ENCODE data around the gene CYP11A1. TPM values are rescaled to one million over a fixed set of nuclear protein-coding genes. Genes with fewer than 3 reads are reported as not detected.
"Not testable (repeated sequence)": the region's sequence is repeated elsewhere in the genome, so short reads cannot be mapped to it uniquely, and the experiment has no call there.

Gene CYP11A1
- polyA plus RNA-seq, 2 donors = 2.3 to 5.7 TPM

GRCh38 chr15:74369756-74370155, 2.3 kb upstream of the CYP11A1 start:
- H3K4me1 ChIP-seq (ENCODE audit: control insufficient read depth in 2 of 2, insufficient read depth in 2 of 2, low read length in 1 of 2) = peaks cover 4% of the 10 kb centered on the region in 2 donors
- 82% methylated on average over 2 of the region's 2 CpGs for WGBS, 2 donors
- H3K36me3 ChIP-seq (ENCODE audit: control insufficient read depth in 2 of 2, insufficient read depth in 2 of 2, low read length in 1 of 2) = no peaks in the 10 kb centered on the region
- H3K27me3 ChIP-seq (ENCODE audit: control insufficient read depth in 1 of 2, insufficient read depth in 2 of 2, low read length in 2 of 2) = no peaks in the 10 kb centered on the region
- no peak overlapping the region for H3K4me3 ChIP-seq (ENCODE audit: low read depth in 1 of 2, low read length in 2 of 2)
- no peaks in the 10 kb centered on the region for H3K9me3 ChIP-seq (ENCODE audit: control insufficient read depth in 2 of 2, insufficient read depth in 1 of 2, low read depth in 1 of 2, low read length in 1 of 2)
- H3K27ac ChIP-seq (ENCODE audit: low read depth in 2 of 2, low read length in 1 of 2) = no peak overlapping the region

DNA sequence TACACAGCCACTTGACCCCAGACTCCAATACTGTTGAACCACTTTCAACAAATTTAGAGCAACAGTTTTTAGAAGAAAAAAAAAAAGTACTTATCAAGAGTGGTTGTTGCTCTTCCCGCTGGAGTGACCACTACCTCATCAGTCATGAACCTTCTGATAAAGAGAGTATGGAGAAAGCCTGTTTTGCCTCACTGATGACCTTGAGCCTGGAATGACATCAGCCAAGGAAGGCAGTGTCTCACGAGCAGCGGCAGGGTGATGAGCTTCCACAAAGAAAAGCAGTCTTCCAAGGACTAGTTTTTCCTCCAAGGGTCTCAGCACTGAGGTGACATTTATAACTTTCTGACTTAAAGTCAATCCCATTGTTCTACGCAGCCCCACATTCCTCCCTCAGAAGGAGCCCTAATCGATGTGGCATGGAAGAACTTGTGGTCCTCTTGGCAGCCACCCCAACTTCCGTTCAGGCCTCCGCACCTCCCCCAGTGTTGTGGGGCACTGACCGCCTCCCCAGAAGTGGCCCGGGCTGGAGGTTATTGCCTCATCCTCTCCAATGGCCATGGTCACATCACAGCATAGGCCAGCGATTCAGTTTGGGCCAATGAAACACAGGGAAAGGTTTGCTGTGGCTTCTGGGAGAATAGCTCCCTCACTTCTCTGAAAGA, 1.8 kb upstream of the CYP11A1 start:
- Histone ChIP-seq H3K27me3 (ENCODE audit: control insufficient read depth in 1 of 2, insufficient read depth in 2 of 2, low read length in 2 of 2) (no peaks in the 10 kb centered on the region), H3K36me3 (ENCODE audit: control insufficient read depth in 2 of 2, insufficient read depth in 2 of 2, low read length in 1 of 2) (no peaks in the 10 kb centered on the region), H3K4me1 (ENCODE audit: control insufficient read depth in 2 of 2, insufficient read depth in 2 of 2, low read length in 1 of 2) (peaks cover 0 to 4% of the 10 kb centered on the region in 2 donors), H3K9me3 (ENCODE audit: control insufficient read depth in 2 of 2, insufficient read depth in 1 of 2, low read depth in 1 of 2, low read length in 1 of 2) (no peaks in the 10 kb centered on the region), H3K4me3 (ENCODE audit: low read depth in 1 of 2, low read length in 2 of 2) (no peak overlapping the region), H3K27ac (ENCODE audit: low read depth in 2 of 2, low read length in 1 of 2) (no peak overlapping the region)
- WGBS, 2 donors = 60 to 74% methylated on average over 10 of the region's 10 CpGs

- no peaks in the 10 kb centered on the region for H3K36me3 ChIP-seq (ENCODE audit: control insufficient read depth in 2 of 2, insufficient read depth in 2 of 2, low read length in 1 of 2)
- no peaks in the 10 kb centered on the region for H3K9me3 ChIP-seq (ENCODE audit: control insufficient read depth in 2 of 2, insufficient read depth in 1 of 2, low read depth in 1 of 2, low read length in 1 of 2)
- WGBS, 2 donors = 85 to 95% methylated on average over 3 of the region's 3 CpGs
- H3K27ac ChIP-seq (ENCODE audit: low read depth in 2 of 2, low read length in 1 of 2) = no peak overlapping the region
- H3K27me3 ChIP-seq (ENCODE audit: control insufficient read depth in 1 of 2, insufficient read depth in 2 of 2, low read length in 2 of 2) = no peaks in the 10 kb centered on the region
- peaks cover 0 to 4% of the 10 kb centered on the region in 2 donors for H3K4me1 ChIP-seq (ENCODE audit: control insufficient read depth in 2 of 2, insufficient read depth in 2 of 2, low read length in 1 of 2)
- no peak overlapping the region for H3K4me3 ChIP-seq (ENCODE audit: low read depth in 1 of 2, low read length in 2 of 2)
Observed at GRCh38 chr15:74368121-74368520, 675 bp upstream of the CYP11A1 start.

- Histone ChIP-seq H3K36me3 (ENCODE audit: control insufficient read depth in 2 of 2, insufficient read depth in 2 of 2, low read length in 1 of 2) (no peaks in the 10 kb centered on the region), H3K27me3 (ENCODE audit: control insufficient read depth in 1 of 2, insufficient read depth in 2 of 2, low read length in 2 of 2) (no peaks in the 10 kb centered on the region), H3K27ac (ENCODE audit: low read depth in 2 of 2, low read length in 1 of 2) (peak overlapping the region; percentile 40 to 56), H3K4me3 (ENCODE audit: low read depth in 1 of 2, low read length in 2 of 2) (peak overlapping the region; percentile 56 to 63), H3K4me1 (ENCODE audit: control insufficient read depth in 2 of 2, insufficient read depth in 2 of 2, low read length in 1 of 2) (peaks cover 0 to 4% of the 10 kb centered on the region in 2 donors), H3K9me3 (ENCODE audit: control insufficient read depth in 2 of 2, insufficient read depth in 1 of 2, low read depth in 1 of 2, low read length in 1 of 2) (no peaks in the 10 kb centered on the region)
- WGBS, 2 donors = 5 to 7% methylated on average over 72 to 75 of the region's 75 CpGs
Observed at GRCh38 chr15:74365598-74366445, 1.6 kb downstream of the CYP11A1 start.

- WGBS, 2 donors = 64 to 65% methylated on average over 12 of the region's 12 CpGs
- no peaks in the 10 kb centered on the region for H3K9me3 ChIP-seq (ENCODE audit: control insufficient read depth in 2 of 2, insufficient read depth in 1 of 2, low read depth in 1 of 2, low read length in 1 of 2)
- H3K36me3 ChIP-seq (ENCODE audit: control insufficient read depth in 2 of 2, insufficient read depth in 2 of 2, low read length in 1 of 2) = no peaks in the 10 kb centered on the region
- H3K4me3 ChIP-seq (ENCODE audit: low read depth in 1 of 2, low read length in 2 of 2) = peak overlapping the region; percentile 56 to 63
- peak overlapping the region; percentile 40 to 56 for H3K27ac ChIP-seq (ENCODE audit: low read depth in 2 of 2, low read length in 1 of 2)
- peaks cover 0 to 4% of the 10 kb centered on the region in 2 donors for H3K4me1 ChIP-seq (ENCODE audit: control insufficient read depth in 2 of 2, insufficient read depth in 2 of 2, low read length in 1 of 2)
- H3K27me3 ChIP-seq (ENCODE audit: control insufficient read depth in 1 of 2, insufficient read depth in 2 of 2, low read length in 2 of 2) = no peaks in the 10 kb centered on the region
Observed at GRCh38 chr15:74364936-74365597, 2.4 kb downstream of the CYP11A1 start.

- WGBS, 2 donors = 82 to 88% methylated on average over 1 of the region's 1 CpG
- H3K27me3 ChIP-seq (ENCODE audit: control insufficient read depth in 1 of 2, insufficient read depth in 2 of 2, low read length in 2 of 2) = no peaks in the 10 kb centered on the region
- H3K9me3 ChIP-seq (ENCODE audit: control insufficient read depth in 2 of 2, insufficient read depth in 1 of 2, low read depth in 1 of 2, low read length in 1 of 2) = no peaks in the 10 kb centered on the region
- H3K27ac ChIP-seq (ENCODE audit: low read depth in 2 of 2, low read length in 1 of 2) = no peak overlapping the region
- H3K4me1 ChIP-seq (ENCODE audit: control insufficient read depth in 2 of 2, insufficient read depth in 2 of 2, low read length in 1 of 2) = peaks cover 0 to 3% of the 10 kb centered on the region in 2 donors
- no peak overlapping the region for H3K4me3 ChIP-seq (ENCODE audit: low read depth in 1 of 2, low read length in 2 of 2)
- H3K36me3 ChIP-seq (ENCODE audit: control insufficient read depth in 2 of 2, insufficient read depth in 2 of 2, low read length in 1 of 2) = no peaks in the 10 kb centered on the region
Observed at GRCh38 chr15:74362482-74362881, 5.0 kb downstream of the CYP11A1 start.

- H3K27ac ChIP-seq (ENCODE audit: low read depth in 2 of 2, low read length in 1 of 2); H3K4me3 ChIP-seq (ENCODE audit: low read depth in 1 of 2, low read length in 2 of 2); H3K27me3 ChIP-seq (ENCODE audit: control insufficient read depth in 1 of 2, insufficient read depth in 2 of 2, low read length in 2 of 2); H3K9me3 ChIP-seq (ENCODE audit: control insufficient read depth in 2 of 2, insufficient read depth in 1 of 2, low read depth in 1 of 2, low read length in 1 of 2); H3K36me3 ChIP-seq (ENCODE audit: control insufficient read depth in 2 of 2, insufficient read depth in 2 of 2, low read length in 1 of 2); H3K4me1 ChIP-seq (ENCODE audit: control insufficient read depth in 2 of 2, insufficient read depth in 2 of 2, low read length in 1 of 2): not testable (repeated sequence)
- WGBS, 2 donors = 25 to 43% methylated on average over 1 of the region's 1 CpG
Observed at GRCh38 chr15:74360855-74361254, 6.6 kb downstream of the CYP11A1 start.

- WGBS, 2 donors = 43 to 54% methylated on average over 6 of the region's 6 CpGs
- peak overlapping the region in 1 of 2 donors; percentile 33 for H3K27ac ChIP-seq (ENCODE audit: low read depth in 2 of 2, low read length in 1 of 2)
Observed at GRCh38 chr15:74359376-74359775, 8.1 kb downstream of the CYP11A1 start.

DNA sequence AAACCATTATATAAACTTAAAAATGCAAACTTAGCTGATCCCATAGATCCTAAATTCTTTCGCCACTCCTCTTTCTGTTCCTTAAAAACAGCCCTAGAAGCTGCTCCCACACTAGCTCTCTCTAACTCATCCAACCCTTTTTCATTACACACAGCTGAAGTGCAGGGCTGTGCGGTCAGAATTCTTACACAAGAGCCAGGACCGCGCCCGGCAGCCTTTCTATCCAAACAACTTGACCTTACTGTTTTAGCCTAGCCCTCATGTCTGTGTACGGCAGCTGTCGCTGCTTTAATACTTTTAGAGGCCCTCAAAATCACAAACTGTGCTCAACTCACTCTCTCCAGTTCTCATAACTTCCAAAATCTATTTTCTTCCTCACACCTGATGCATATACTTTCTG, 9.9 kb downstream of the CYP11A1 start:
- not testable (repeated sequence) for H3K36me3 ChIP-seq (ENCODE audit: control insufficient read depth in 2 of 2, insufficient read depth in 2 of 2, low read length in 1 of 2); H3K4me1 ChIP-seq (ENCODE audit: control insufficient read depth in 2 of 2, insufficient read depth in 2 of 2, low read length in 1 of 2); H3K27me3 ChIP-seq (ENCODE audit: control insufficient read depth in 1 of 2, insufficient read depth in 2 of 2, low read length in 2 of 2); H3K9me3 ChIP-seq (ENCODE audit: control insufficient read depth in 2 of 2, insufficient read depth in 1 of 2, low read depth in 1 of 2, low read length in 1 of 2); H3K4me3 ChIP-seq (ENCODE audit: low read depth in 1 of 2, low read length in 2 of 2)
- WGBS, 2 donors = 61 to 67% methylated on average over 7 of the region's 7 CpGs
- peak overlapping the region; percentile 22 to 53 for H3K27ac ChIP-seq (ENCODE audit: low read depth in 2 of 2, low read length in 1 of 2)

More at GRCh38 chr15:74359376-74359775, 8.1 kb downstream of the CYP11A1 start:
- H3K27me3 ChIP-seq (ENCODE audit: control insufficient read depth in 1 of 2, insufficient read depth in 2 of 2, low read length in 2 of 2); H3K4me3 ChIP-seq (ENCODE audit: low read depth in 1 of 2, low read length in 2 of 2); H3K9me3 ChIP-seq (ENCODE audit: control insufficient read depth in 2 of 2, insufficient read depth in 1 of 2, low read depth in 1 of 2, low read length in 1 of 2); H3K36me3 ChIP-seq (ENCODE audit: control insufficient read depth in 2 of 2, insufficient read depth in 2 of 2, low read length in 1 of 2); H3K4me1 ChIP-seq (ENCODE audit: control insufficient read depth in 2 of 2, insufficient read depth in 2 of 2, low read length in 1 of 2): not testable (repeated sequence)

Data from esophagus (tissue), 2 donors.